Measurements from ENCODE around the gene GDA.

The GDA gene

DNA sequence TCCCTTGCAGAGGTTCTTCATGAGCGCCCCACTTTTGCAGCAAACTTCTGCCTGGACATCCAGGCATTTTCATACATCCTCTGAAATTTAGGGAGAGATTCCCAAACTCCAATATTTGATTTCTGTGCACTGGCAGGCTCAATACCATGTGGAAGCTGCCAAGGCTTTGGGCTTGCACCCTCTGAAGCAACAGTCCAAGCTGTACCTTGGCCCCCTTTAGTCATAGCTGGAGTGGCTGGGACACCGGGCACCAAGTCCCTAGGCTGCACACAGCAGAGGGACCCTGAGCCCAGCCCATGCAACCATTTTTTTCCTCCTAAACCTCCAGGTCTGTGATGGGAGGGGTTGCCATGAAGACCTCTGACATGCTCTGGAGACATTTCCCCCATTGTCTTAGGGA, 141.1 kb downstream of the GDA start:
- TF ChIP-seq NFIC (IDR thresholded peaks at IDR 0.05) (no peak), EP300 (IDR thresholded peaks at IDR 0.05; ENCODE audit: borderline replicate concordance) (no peak), RAD21 (IDR thresholded peaks at IDR 0.05; ENCODE audit: low read depth) (no peak), FOXM1 (IDR thresholded peaks at IDR 0.05; ENCODE audit: borderline replicate concordance, low read depth) (no peak), TAF1 (IDR thresholded peaks at IDR 0.05; ENCODE audit: low read depth) (no peak), USF1 (IDR thresholded peaks at IDR 0.05) (no peak), CREB1 (IDR thresholded peaks at IDR 0.05; ENCODE audit: low read depth) (no peak), TEAD4 (IDR thresholded peaks at IDR 0.05) (no peak), ZBTB7A (IDR thresholded peaks at IDR 0.05; ENCODE audit: low read depth) (no peak), CEBPB (IDR thresholded peaks at IDR 0.05) (no peak), EGR1 (IDR thresholded peaks at IDR 0.05) (no peak), MAX (IDR thresholded peaks at IDR 0.05) (no peak), REST (IDR thresholded peaks at IDR 0.05; ENCODE audit: low read depth) (no peak)

GRCh38 chr9:72292256-72292682, 143.0 kb downstream of the GDA start:
- TF ChIP-seq REST (IDR thresholded peaks at IDR 0.05; ENCODE audit: low read depth) (no peak), RAD21 (IDR thresholded peaks at IDR 0.05; ENCODE audit: low read depth) (peak; percentile 65)

GRCh38 chr9:72292874-72293607, 143.8 kb downstream of the GDA start:
- TF ChIP-seq CEBPB (IDR thresholded peaks at IDR 0.05) (peak; percentile 94), CREB1 (IDR thresholded peaks at IDR 0.05; ENCODE audit: low read depth) (no peak), FOXM1 (IDR thresholded peaks at IDR 0.05; ENCODE audit: borderline replicate concordance, low read depth) (no peak), USF1 (IDR thresholded peaks at IDR 0.05) (no peak), NFIC (IDR thresholded peaks at IDR 0.05) (peak; percentile 78), YY1 (IDR thresholded peaks at IDR 0.05; ENCODE audit: low read depth) (no peak)

DNA sequence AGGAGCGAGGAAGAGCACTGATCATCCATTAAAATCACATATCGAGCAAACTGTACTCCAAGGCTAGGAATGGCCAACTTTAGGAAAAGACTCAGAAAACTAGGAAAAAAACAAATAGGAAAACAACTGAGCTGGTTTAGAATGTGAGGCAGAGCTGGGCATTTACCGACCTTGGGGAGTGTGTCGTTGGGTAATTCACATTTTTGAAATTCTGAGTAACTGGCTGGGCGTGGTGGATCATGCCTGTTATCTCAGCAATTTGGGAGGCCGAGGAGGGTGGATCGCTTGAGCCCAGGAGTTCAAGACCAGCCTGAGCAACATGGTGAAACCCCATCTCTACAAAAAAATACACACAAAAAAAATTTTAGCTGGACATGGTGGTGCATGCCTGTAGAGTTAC, 145.7 kb downstream of the GDA start:
- TF ChIP-seq NFIC (IDR thresholded peaks at IDR 0.05) = no peak
- no peak for TF ChIP-seq EGR1 (IDR thresholded peaks at IDR 0.05)
- TF ChIP-seq FOXM1 (IDR thresholded peaks at IDR 0.05; ENCODE audit: borderline replicate concordance, low read depth) = no peak
- no peak; the same call in 1 of the 2 replicates for TF ChIP-seq TEAD4 (IDR thresholded peaks at IDR 0.05)

GRCh38 chr9:72297516-72297915, 148.3 kb downstream of the GDA start:
- TF ChIP-seq FOXM1 (IDR thresholded peaks at IDR 0.05; ENCODE audit: borderline replicate concordance, low read depth) (no peak), TAF1 (IDR thresholded peaks at IDR 0.05; ENCODE audit: low read depth) (no peak), YY1 (IDR thresholded peaks at IDR 0.05; ENCODE audit: low read depth) (no peak), USF1 (IDR thresholded peaks at IDR 0.05) (no peak), MAX (IDR thresholded peaks at IDR 0.05) (no peak), REST (IDR thresholded peaks at IDR 0.05; ENCODE audit: low read depth) (no peak), TEAD4 (IDR thresholded peaks at IDR 0.05) (no peak), RAD21 (IDR thresholded peaks at IDR 0.05; ENCODE audit: low read depth) (no peak), EP300 (IDR thresholded peaks at IDR 0.05; ENCODE audit: borderline replicate concordance) (no peak), ZBTB7A (IDR thresholded peaks at IDR 0.05; ENCODE audit: low read depth) (no peak), CEBPB (IDR thresholded peaks at IDR 0.05) (no peak), TCF12 (IDR thresholded peaks at IDR 0.05; ENCODE audit: low read depth) (no peak), NFIC (IDR thresholded peaks at IDR 0.05) (no peak)
